ENCODE measurements around the gene ZBED4. TPM values are rescaled to one million over a fixed set of nuclear protein-coding genes. Genes with fewer than 3 reads are reported as not detected.

ZBED4 gene
- total RNA-seq, 1 donor from 2014 or later: 22.7 TPM

DNA sequence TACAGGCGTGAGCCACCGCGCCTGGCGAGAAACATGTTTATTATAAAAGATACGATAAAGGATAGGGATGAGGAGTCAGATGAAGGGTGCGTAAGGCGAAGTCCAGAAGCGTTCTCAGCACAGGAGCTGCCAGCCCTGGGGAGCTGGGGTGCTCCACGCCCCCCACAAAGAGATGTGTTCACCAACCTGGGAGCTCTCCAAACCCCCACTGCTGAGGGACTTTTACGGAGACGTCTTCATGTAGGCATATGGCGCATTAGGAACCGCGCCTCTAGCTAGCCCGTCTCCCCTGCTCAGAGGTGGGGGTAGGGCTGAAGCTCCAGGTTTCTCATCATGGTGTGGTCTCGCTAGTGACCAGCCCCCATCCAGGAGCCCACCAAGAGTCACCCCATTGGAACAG, 8.4 kb upstream of the ZBED4 start:
- TF ChIP-seq, protein P1, sequence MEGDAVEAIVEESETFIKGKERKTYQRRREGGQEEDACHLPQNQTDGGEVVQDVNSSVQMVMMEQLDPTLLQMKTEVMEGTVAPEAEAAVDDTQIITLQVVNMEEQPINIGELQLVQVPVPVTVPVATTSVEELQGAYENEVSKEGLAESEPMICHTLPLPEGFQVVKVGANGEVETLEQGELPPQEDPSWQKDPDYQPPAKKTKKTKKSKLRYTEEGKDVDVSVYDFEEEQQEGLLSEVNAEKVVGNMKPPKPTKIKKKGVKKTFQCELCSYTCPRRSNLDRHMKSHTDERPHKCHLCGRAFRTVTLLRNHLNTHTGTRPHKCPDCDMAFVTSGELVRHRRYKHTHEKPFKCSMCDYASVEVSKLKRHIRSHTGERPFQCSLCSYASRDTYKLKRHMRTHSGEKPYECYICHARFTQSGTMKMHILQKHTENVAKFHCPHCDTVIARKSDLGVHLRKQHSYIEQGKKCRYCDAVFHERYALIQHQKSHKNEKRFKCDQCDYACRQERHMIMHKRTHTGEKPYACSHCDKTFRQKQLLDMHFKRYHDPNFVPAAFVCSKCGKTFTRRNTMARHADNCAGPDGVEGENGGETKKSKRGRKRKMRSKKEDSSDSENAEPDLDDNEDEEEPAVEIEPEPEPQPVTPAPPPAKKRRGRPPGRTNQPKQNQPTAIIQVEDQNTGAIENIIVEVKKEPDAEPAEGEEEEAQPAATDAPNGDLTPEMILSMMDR (IDR thresholded peaks at IDR 0.05; ENCODE audit: insufficient read depth, low read depth, low read length): no peak
- TF ChIP-seq EZH2 (IDR thresholded peaks at IDR 0.05; ENCODE audit: insufficient read depth, low read length): no peak
- FAIRE-seq: no peak

DNA sequence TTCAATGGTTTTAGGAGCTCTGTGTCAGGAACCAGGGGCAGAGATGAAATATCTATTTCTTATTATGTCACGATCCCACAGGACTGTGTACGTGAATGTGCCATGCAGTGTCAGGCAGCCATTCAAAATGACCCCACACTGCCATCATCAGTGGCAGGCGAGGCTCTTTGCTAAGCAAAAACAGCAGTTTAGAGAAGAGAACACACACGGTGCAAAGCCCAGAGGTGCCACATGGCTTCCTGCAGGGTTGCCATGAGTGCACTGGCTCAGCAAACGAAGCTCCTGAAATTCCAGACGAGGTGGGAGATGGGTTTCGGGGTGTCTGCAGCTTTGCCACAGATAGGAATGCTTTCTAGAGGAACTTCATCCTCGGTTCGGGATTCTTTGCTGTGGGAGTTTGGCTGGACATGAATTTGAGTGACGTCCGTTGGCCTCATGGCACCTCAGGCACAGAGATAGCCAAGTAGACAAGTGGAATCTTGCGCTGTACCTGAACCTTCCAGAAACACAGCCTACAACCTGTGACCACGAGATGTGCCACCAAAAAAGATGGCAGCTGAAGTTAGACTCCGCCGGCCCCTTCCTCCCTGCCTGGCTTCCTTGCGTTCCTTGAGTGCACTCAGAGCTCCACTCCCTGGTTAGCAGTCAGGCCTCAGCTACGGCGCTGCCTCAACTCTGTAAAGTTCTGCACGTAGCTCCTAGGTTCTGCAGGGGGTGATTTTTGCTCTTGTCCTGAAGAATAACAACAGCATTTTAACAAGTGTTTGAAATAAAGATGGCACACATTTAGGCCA, 7.8 kb upstream of the ZBED4 start:
- Histone ChIP-seq H3K4me1 (ENCODE audit: insufficient read depth, low read length) (no peaks in the 10 kb centered on the region), H3K4me3 (ENCODE audit: insufficient read depth, low read depth, low read length) (no peak overlapping the region), H2AFZ (ENCODE audit: low read depth, low read length) (no peak overlapping the region), H3K79me2 (ENCODE audit: insufficient read depth, low read length) (no peaks in the 10 kb centered on the region), H3K9ac (ENCODE audit: low read length) (no peak overlapping the region), H3K27me3 (ENCODE audit: insufficient read depth, low read length) (peaks cover 54% of the 10 kb centered on the region), H3K4me2 (ENCODE audit: low read length) (no peak overlapping the region), H4K20me1 (ENCODE audit: insufficient read depth, low read length) (no peaks in the 10 kb centered on the region), H3K27ac (ENCODE audit: low read depth, low read length) (no peak overlapping the region), H3K36me3 (ENCODE audit: insufficient read depth, low read length) (no peaks in the 10 kb centered on the region), H3K9me3 (ENCODE audit: insufficient read depth, low read depth, low read length) (no peaks in the 10 kb centered on the region)
- peaks cover 37% of the 10 kb centered on the region for H3K27me3 Mint-ChIP-seq (ENCODE audit: low read depth, unreplicated experiment)
- peaks cover 2% of the 10 kb centered on the region for H3K9me3 Mint-ChIP-seq (ENCODE audit: unreplicated experiment)
- no peak overlapping the region for H3K4me3 Mint-ChIP-seq (ENCODE audit: unreplicated experiment)
- H3K36me3 Mint-ChIP-seq (ENCODE audit: low read depth, unreplicated experiment): no peaks in the 10 kb centered on the region
- TF ChIP-seq, protein P1 (IDR thresholded peaks at IDR 0.05; ENCODE audit: insufficient read depth, low read depth, low read length): no peak
- no peak for TF ChIP-seq EZH2 (IDR thresholded peaks at IDR 0.05; ENCODE audit: insufficient read depth, low read length)
- no peaks in the 10 kb centered on the region for H3K4me1 Mint-ChIP-seq (ENCODE audit: low read depth, unreplicated experiment)
- no peak for DNase-seq (ENCODE audit: low read depth)
- FAIRE-seq: no peak
- H3K27ac Mint-ChIP-seq (ENCODE audit: unreplicated experiment): no peak overlapping the region

More for the DNA sequence above, 8.4 kb upstream of the ZBED4 start:
- DNase-seq (ENCODE audit: low read depth): no peak
- no peaks in the 10 kb centered on the region for H3K36me3 Mint-ChIP-seq (ENCODE audit: low read depth, unreplicated experiment)
- Histone ChIP-seq H3K9ac (ENCODE audit: low read length) (no peak overlapping the region), H3K27me3 (ENCODE audit: insufficient read depth, low read length) (peaks cover 47% of the 10 kb centered on the region), H3K9me3 (ENCODE audit: insufficient read depth, low read depth, low read length) (no peaks in the 10 kb centered on the region), H3K36me3 (ENCODE audit: insufficient read depth, low read length) (no peaks in the 10 kb centered on the region), H3K4me3 (ENCODE audit: insufficient read depth, low read depth, low read length) (no peak overlapping the region), H4K20me1 (ENCODE audit: insufficient read depth, low read length) (no peaks in the 10 kb centered on the region), H3K4me1 (ENCODE audit: insufficient read depth, low read length) (no peaks in the 10 kb centered on the region), H3K79me2 (ENCODE audit: insufficient read depth, low read length) (no peaks in the 10 kb centered on the region), H3K27ac (ENCODE audit: low read depth, low read length) (no peak overlapping the region), H3K4me2 (ENCODE audit: low read length) (no peak overlapping the region), H2AFZ (ENCODE audit: low read depth, low read length) (no peak overlapping the region)
- H3K4me3 Mint-ChIP-seq (ENCODE audit: unreplicated experiment): no peak overlapping the region
- H3K4me1 Mint-ChIP-seq (ENCODE audit: low read depth, unreplicated experiment): no peaks in the 10 kb centered on the region
- no peak overlapping the region for H3K27ac Mint-ChIP-seq (ENCODE audit: unreplicated experiment)
- peaks cover 32% of the 10 kb centered on the region for H3K27me3 Mint-ChIP-seq (ENCODE audit: low read depth, unreplicated experiment)
- H3K9me3 Mint-ChIP-seq (ENCODE audit: unreplicated experiment): peaks cover 2% of the 10 kb centered on the region

All from astrocyte (in vitro differentiated cells and primary cell).